Glutamatergic neuron (in vitro differentiated cells): ENCODE results near the gene SLC28A2. TPM values are rescaled to one million over a fixed set of nuclear protein-coding genes. Genes with fewer than 3 reads are reported as not detected.
"Not testable (repeated sequence)": the region's sequence is repeated elsewhere in the genome, so short reads cannot be mapped to it uniquely, and the experiment has no call there.

Experiments
- DNase-seq: peaks from one replicate; pipeline ENCODE4 v3.0.0; 2022
- H3K27ac Mint-ChIP-seq: one replicate; pipeline ENCODE4 v1.8.0; 2020; ENCODE audit warnings: mild to moderate bottlenecking, mixed read lengths, inconsistent platforms; ENCODE audit not compliant: unreplicated experiment
- H3K27me3 Mint-ChIP-seq: one replicate; pipeline ENCODE4 v1.8.0; 2020; ENCODE audit warnings: mild to moderate bottlenecking, moderate library complexity, mixed read lengths, inconsistent platforms; ENCODE audit not compliant: unreplicated experiment
- H3K36me3 Mint-ChIP-seq: one replicate; pipeline ENCODE4 v1.8.0; 2020; ENCODE audit warnings: mild to moderate bottlenecking, mixed read lengths, inconsistent platforms; ENCODE audit not compliant: unreplicated experiment
- H3K4me1 Mint-ChIP-seq: one replicate; pipeline ENCODE4 v1.8.0; 2020; ENCODE audit warnings: mild to moderate bottlenecking, low read depth, mixed read lengths, inconsistent platforms; ENCODE audit not compliant: unreplicated experiment
- H3K4me3 Mint-ChIP-seq: one replicate; pipeline ENCODE4 v1.8.0; 2020; ENCODE audit warnings: mild to moderate bottlenecking, mixed read lengths, inconsistent platforms; ENCODE audit not compliant: unreplicated experiment
- H3K9me3 Mint-ChIP-seq: one replicate; pipeline ENCODE4 v1.8.0; 2020; ENCODE audit warnings: mild to moderate bottlenecking, moderate library complexity, mixed read lengths, inconsistent platforms; ENCODE audit not compliant: unreplicated experiment
- total RNA-seq: library from RNA; stranded (reverse); fragmentation: NEBNext Ultra II Directional; extraction: Animal tissue kit (Norgen Biotek cat#: 25700); gene quantifications from one replicate; pipeline ENCODE4 v1.2.1, GENCODE V29; 2021; ENCODE audit not compliant: unreplicated experiment
- TF ChIP-seq, protein P1 (sequence below): fragments of 200-600 bp; sonication (generic); IDR thresholded peaks from one replicate; pipeline ENCODE4 v1.5.0; 2021; ENCODE audit not compliant: partially characterized antibody, unreplicated experiment

The SLC28A2 gene
- total RNA-seq, 1 donor from 2014 or later, result not detected

DNA sequence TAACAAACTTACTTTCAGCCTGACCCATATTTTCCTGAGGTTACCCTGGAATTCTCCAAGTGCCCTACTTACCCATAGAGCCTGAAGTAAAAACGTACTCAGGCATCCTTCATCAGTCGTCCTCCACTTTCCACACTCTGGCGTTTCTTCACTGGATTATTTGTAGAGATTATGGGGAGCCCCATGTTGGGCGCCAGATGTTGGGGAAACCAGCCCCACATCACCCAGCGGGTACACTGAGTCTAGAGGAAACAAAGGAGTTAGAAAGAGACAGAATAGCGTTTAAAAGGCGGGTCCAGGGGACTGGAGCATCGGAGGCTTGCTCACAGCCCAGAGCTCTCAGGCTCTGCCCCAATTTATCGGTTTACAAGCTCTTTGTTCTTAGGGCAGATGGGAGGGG is 9.7 kb upstream of the SLC28A2 start:
- Mint-ChIP-seq H3K27me3 (no peaks in the 10 kb centered on the region), H3K27ac (no peak overlapping the region), H3K4me1 (no peaks in the 10 kb centered on the region), H3K4me3 (no peak overlapping the region), H3K36me3 (peaks cover 32% of the 10 kb centered on the region), H3K9me3 (peaks cover 28% of the 10 kb centered on the region)
- TF ChIP-seq, protein P1, sequence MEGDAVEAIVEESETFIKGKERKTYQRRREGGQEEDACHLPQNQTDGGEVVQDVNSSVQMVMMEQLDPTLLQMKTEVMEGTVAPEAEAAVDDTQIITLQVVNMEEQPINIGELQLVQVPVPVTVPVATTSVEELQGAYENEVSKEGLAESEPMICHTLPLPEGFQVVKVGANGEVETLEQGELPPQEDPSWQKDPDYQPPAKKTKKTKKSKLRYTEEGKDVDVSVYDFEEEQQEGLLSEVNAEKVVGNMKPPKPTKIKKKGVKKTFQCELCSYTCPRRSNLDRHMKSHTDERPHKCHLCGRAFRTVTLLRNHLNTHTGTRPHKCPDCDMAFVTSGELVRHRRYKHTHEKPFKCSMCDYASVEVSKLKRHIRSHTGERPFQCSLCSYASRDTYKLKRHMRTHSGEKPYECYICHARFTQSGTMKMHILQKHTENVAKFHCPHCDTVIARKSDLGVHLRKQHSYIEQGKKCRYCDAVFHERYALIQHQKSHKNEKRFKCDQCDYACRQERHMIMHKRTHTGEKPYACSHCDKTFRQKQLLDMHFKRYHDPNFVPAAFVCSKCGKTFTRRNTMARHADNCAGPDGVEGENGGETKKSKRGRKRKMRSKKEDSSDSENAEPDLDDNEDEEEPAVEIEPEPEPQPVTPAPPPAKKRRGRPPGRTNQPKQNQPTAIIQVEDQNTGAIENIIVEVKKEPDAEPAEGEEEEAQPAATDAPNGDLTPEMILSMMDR, result no peak
- peak; percentile 27 for DNase-seq

DNA sequence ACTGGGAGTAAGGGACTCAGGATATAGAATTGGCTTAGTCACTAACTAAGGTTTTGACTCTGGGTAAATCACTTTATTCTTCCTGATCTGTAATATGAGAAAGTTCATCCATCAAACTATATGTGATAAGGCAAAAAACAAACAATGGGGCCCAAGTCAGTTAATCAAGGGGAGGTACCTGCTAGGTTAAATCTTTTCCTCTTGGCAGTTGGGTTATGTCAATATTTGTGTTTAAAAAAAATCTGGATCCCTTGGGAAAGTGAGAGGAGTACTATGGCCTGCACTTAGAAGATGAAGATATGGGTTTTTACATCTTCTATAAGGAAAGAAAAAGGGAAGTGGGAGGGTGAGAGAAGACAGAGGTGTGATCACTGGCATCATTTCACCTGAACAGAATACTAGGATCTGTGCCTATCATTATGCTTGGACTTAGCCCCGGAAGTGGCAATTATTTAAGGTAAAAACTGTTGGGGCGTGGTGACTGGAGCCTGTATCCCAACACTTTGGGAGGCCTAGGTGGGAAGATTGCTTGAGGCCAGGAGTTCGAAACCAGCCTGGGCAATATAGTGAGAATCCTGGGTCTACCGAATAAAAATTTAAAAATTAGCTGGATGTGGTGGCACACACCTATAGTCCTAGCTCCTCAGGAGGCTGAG is 2.8 kb upstream of the SLC28A2 start:
- H3K4me1 Mint-ChIP-seq, result no peaks in the 10 kb centered on the region
- no peak for DNase-seq
- H3K4me3 Mint-ChIP-seq, result no peak overlapping the region
- peaks cover 6% of the 10 kb centered on the region for H3K9me3 Mint-ChIP-seq
- TF ChIP-seq, protein P1, result no peak
- H3K36me3 Mint-ChIP-seq, result peaks cover 13% of the 10 kb centered on the region
- H3K27ac Mint-ChIP-seq, result no peak overlapping the region
- H3K27me3 Mint-ChIP-seq, result peaks cover 2% of the 10 kb centered on the region

DNA sequence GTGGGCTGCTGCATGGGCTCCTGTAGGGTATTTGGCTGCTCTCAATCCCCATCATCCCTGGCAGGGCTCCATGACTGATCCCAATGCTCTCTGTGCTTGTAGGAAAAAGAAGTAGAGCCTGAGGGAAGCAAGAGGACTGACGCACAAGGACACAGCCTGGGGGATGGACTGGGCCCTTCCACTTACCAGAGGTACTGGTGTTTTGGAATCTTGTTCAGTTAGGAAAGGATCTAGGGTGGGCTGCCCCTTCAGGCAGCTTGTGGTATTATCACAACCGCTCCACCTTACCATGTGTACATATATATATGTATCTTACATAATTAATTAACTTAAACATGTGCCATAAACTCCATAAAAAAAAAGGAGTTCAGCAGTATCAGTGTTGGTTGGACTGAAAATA is 1.3 kb downstream of the SLC28A2 start:
- peaks cover 2% of the 10 kb centered on the region for H3K27me3 Mint-ChIP-seq
- H3K9me3 Mint-ChIP-seq, result no peaks in the 10 kb centered on the region
- no peak overlapping the region for H3K27ac Mint-ChIP-seq
- TF ChIP-seq, protein P1, result peak; percentile 49
- DNase-seq, result no peak
- no peaks in the 10 kb centered on the region for H3K36me3 Mint-ChIP-seq
- H3K4me1 Mint-ChIP-seq, result no peaks in the 10 kb centered on the region
- H3K4me3 Mint-ChIP-seq, result no peak overlapping the region

DNA sequence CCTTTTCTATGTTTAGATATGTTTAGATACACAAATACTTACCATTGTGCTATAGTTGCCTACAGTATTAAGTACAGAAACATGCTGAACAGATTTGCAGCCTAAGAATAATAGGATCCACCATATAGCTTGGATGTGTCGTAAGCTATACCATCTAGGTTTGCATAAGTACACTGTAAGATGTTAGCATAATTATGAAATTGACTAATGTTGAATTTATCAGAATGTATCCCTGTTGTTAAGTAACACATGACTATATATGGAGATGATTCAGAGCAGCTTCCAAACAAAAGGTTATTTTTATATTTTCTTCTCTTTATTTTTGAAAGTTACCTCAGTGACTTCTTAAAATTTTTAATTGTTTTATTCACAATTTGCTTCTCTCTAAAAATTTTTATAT is 2.4 kb downstream of the SLC28A2 start:
- Mint-ChIP-seq H3K4me3 (no peak overlapping the region), H3K27ac (no peak overlapping the region), H3K36me3 (no peaks in the 10 kb centered on the region), H3K9me3 (no peaks in the 10 kb centered on the region), H3K27me3 (peaks cover 2% of the 10 kb centered on the region), H3K4me1 (no peaks in the 10 kb centered on the region)
- TF ChIP-seq, protein P1, result no peak
- DNase-seq, result no peak

DNA sequence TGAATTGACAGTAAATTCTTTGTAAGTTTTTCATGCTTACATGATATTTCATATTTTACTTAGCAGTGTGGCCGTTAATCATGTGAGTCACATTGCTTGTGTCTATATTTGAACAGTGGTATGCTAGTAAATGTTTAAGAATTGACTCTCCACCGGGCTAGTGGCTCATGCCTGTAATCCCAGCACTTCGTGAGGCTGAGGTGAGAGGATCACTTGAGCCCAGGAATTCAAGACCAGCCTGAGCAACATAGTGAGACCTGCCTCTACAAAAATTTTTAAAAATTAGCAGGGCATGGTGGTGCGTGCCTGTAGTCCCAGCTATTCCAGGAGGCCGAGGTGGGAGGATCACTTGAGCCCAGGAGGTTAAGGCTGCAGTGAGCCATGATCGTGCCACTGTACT is 2.8 kb downstream of the SLC28A2 start:
- H3K36me3 Mint-ChIP-seq, H3K27me3 Mint-ChIP-seq, DNase-seq, H3K4me1 Mint-ChIP-seq, H3K27ac Mint-ChIP-seq, H3K4me3 Mint-ChIP-seq, H3K9me3 Mint-ChIP-seq: not testable (repeated sequence)
